WTC11 (cell line): ENCODE data around the gene AXIN2.

ENCODE experiments used
- ATF2 ChIP-seq: sonication (generic); formaldehyde crosslinking; IDR thresholded peaks from 2 replicates; pipeline ENCODE4 v1.8.1; 2022; ENCODE audit warnings: low read depth, missing genetic modification reagents, borderline replicate concordance
- SP1 ChIP-seq: sonication (generic); formaldehyde crosslinking; conservative IDR thresholded peaks from 2 replicates; pipeline ENCODE4 v1.8.1; 2022; ENCODE audit warnings: missing genetic modification reagents
- STAT6 ChIP-seq: sonication (generic); formaldehyde crosslinking; conservative IDR thresholded peaks from 2 replicates; pipeline ENCODE4 v1.8.1; 2023; ENCODE audit warnings: mild to moderate bottlenecking, low read depth, missing genetic modification reagents, moderate library complexity
- ZSCAN18 ChIP-seq: fragments of 250-450 bp; sonication (Bioruptor Pico); IDR thresholded peaks from 2 replicates; pipeline ENCODE4 v2.1.2; 2022; ENCODE audit warnings: mild to moderate bottlenecking, moderate library complexity
- TF ChIP-seq, protein P1 (sequence below): fragments of 200-600 bp; IDR thresholded peaks from 2 replicates; pipeline ENCODE4 v1.8.0; 2022; ENCODE audit warnings: antibody characterized with exemption

- TF ChIP-seq, protein P1, sequence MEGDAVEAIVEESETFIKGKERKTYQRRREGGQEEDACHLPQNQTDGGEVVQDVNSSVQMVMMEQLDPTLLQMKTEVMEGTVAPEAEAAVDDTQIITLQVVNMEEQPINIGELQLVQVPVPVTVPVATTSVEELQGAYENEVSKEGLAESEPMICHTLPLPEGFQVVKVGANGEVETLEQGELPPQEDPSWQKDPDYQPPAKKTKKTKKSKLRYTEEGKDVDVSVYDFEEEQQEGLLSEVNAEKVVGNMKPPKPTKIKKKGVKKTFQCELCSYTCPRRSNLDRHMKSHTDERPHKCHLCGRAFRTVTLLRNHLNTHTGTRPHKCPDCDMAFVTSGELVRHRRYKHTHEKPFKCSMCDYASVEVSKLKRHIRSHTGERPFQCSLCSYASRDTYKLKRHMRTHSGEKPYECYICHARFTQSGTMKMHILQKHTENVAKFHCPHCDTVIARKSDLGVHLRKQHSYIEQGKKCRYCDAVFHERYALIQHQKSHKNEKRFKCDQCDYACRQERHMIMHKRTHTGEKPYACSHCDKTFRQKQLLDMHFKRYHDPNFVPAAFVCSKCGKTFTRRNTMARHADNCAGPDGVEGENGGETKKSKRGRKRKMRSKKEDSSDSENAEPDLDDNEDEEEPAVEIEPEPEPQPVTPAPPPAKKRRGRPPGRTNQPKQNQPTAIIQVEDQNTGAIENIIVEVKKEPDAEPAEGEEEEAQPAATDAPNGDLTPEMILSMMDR: no peak
- no peak for TF ChIP-seq SP1 (CRISPR knock-in tag)
- TF ChIP-seq ATF2: no peak
- TF ChIP-seq ZSCAN18 (CRISPR knock-in tag): no peak
- TF ChIP-seq STAT6 (CRISPR knock-in tag): no peak
Measured at GRCh38 chr17:65535777-65536572, 25.5 kb downstream of the AXIN2 start.
